NCI-H1436 (cell line): ENCODE results near the gene PPARGC1A.

ENCODE experiments used
- DNase-seq: peaks from one replicate; lab custom pipeline; 2025; lab: John Stamatoyannopoulos, UW

The PPARGC1A gene

GRCh38 chr4:23774909-23775308, 114.9 kb downstream of the PPARGC1A start:
- DNase-seq, result no peak

- DNase-seq, result no peak
Observed at GRCh38 chr4:23773884-23774636, 115.8 kb downstream of the PPARGC1A start.

- DNase-seq, result no peak
Observed at GRCh38 chr4:23770011-23770410, 119.8 kb downstream of the PPARGC1A start.

- DNase-seq, result no peak
Observed at GRCh38 chr4:23769406-23769805, 120.4 kb downstream of the PPARGC1A start.

GRCh38 chr4:23768541-23768940, 121.3 kb downstream of the PPARGC1A start:
- DNase-seq, result no peak

GRCh38 chr4:23766344-23766743, 123.5 kb downstream of the PPARGC1A start:
- DNase-seq, result no peak

GRCh38 chr4:23763559-23763958, 126.3 kb downstream of the PPARGC1A start:
- no peak for DNase-seq

- no peak for DNase-seq
Observed at GRCh38 chr4:23762551-23762950, 127.3 kb downstream of the PPARGC1A start.

- no peak for DNase-seq
Observed at GRCh38 chr4:23759066-23759465, 130.8 kb downstream of the PPARGC1A start.

- no peak for DNase-seq
Observed at GRCh38 chr4:23754688-23755087, 135.2 kb downstream of the PPARGC1A start.

GRCh38 chr4:23750125-23750524, 139.7 kb downstream of the PPARGC1A start:
- DNase-seq, result no peak

GRCh38 chr4:23747281-23747735, 142.5 kb downstream of the PPARGC1A start:
- DNase-seq, result no peak

GRCh38 chr4:23746672-23747071, 143.2 kb downstream of the PPARGC1A start:
- DNase-seq, result no peak

GRCh38 chr4:23746027-23746426, 143.8 kb downstream of the PPARGC1A start:
- no peak for DNase-seq

GRCh38 chr4:23745377-23745776, 144.5 kb downstream of the PPARGC1A start:
- no peak for DNase-seq
